Measurements from ENCODE around the gene GEN1.

DNA sequence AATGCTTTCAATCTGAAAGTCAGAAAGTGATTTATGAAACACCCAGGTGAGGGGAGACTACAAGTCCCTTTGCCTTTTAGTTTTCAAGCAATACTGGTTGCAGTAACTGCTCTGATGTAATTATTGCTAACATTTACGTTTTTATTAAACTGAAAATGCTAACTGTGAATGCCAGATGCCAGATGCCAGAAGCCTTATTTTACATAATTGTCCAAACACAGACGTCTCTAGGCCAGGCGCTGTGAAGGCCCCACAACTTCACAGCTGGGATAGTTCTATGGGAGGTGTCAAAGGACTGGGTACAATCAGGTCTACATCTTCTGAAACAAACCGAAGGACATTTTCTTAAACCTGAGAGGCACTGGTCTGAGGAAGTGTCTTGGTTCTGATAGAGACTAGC, 34.8 kb downstream of the GEN1 start:
- TF ChIP-seq CTCF (IDR thresholded peaks at IDR 0.05) (no peak), EP300 (IDR thresholded peaks at IDR 0.05) (no peak)
